GM18520 (cell line): ENCODE measurements around the gene C4BPB.
"Not testable (repeated sequence)": the region's sequence is repeated elsewhere in the genome, so short reads cannot be mapped to it uniquely, and the experiment has no call there.

Experiments
- ATAC-seq: cut with Tn5 transposase; IDR thresholded peaks from one replicate; pipeline ENCODE4 v1.9.1; 2021; ENCODE audit not compliant: unreplicated experiment

The C4BPB gene

GRCh38 chr1:207088701-207089626, at the start of gene C4BPB:
TSS of gene C4BPB (plus strand) at chr1:207088860. CDS start at chr1:207089532, 672 bp downstream.
- ATAC-seq = no peak

- ATAC-seq = no peak
Measured at GRCh38 chr1:207039380-207040180, 49.1 kb upstream of the C4BPB start.

- no peak for ATAC-seq
Measured at GRCh38 chr1:207040181-207040533, 48.5 kb upstream of the C4BPB start.

GRCh38 chr1:207041397-207041796, 47.3 kb upstream of the C4BPB start:
- ATAC-seq = not testable (repeated sequence)

GRCh38 chr1:207045453-207045852, 43.2 kb upstream of the C4BPB start:
- ATAC-seq = no peak

GRCh38 chr1:207047505-207047904, 41.2 kb upstream of the C4BPB start:
- ATAC-seq = no peak

- ATAC-seq = no peak
Measured at GRCh38 chr1:207048041-207048440, 40.6 kb upstream of the C4BPB start.

GRCh38 chr1:207049054-207049453, 39.6 kb upstream of the C4BPB start:
- no peak for ATAC-seq

GRCh38 chr1:207049514-207049913, 39.1 kb upstream of the C4BPB start:
- no peak for ATAC-seq

GRCh38 chr1:207049974-207050391, 38.7 kb upstream of the C4BPB start:
- no peak for ATAC-seq

- ATAC-seq = peak; percentile 49
Measured at GRCh38 chr1:207050480-207051190, 38.0 kb upstream of the C4BPB start.

GRCh38 chr1:207051191-207051943, 37.3 kb upstream of the C4BPB start, which contains the start of gene YOD1:
TSS of gene YOD1 (minus strand) at chr1:207051208. CDS start at chr1:207051030, 178 bp downstream.
- ATAC-seq = no peak

GRCh38 chr1:207052911-207053769, 35.5 kb upstream of the C4BPB start, which contains the start of gene PFKFB2:
TSS of gene PFKFB2 (plus strand) at chr1:207053275. CDS start at chr1:207054718, 1,443 bp downstream.
- ATAC-seq = peak; percentile 65

GRCh38 chr1:207054491-207054890, 34.2 kb upstream of the C4BPB start:
- no peak for ATAC-seq

GRCh38 chr1:207055386-207056001, 33.2 kb upstream of the C4BPB start:
- ATAC-seq = no peak

GRCh38 chr1:207056673-207057072, 32.0 kb upstream of the C4BPB start:
- ATAC-seq = no peak

GRCh38 chr1:207058252-207058651, 30.4 kb upstream of the C4BPB start:
- ATAC-seq = no peak

- ATAC-seq = no peak
Measured at GRCh38 chr1:207058878-207059867, 29.5 kb upstream of the C4BPB start.
